Measurements from ENCODE around the gene TESPA1.
A peak's percentile ranks its signal among the peaks of the same experiment; 100 is the strongest.
"Not testable (repeated sequence)": the region's sequence is repeated elsewhere in the genome, so short reads cannot be mapped to it uniquely, and the experiment has no call there.

TESPA1 gene

DNA sequence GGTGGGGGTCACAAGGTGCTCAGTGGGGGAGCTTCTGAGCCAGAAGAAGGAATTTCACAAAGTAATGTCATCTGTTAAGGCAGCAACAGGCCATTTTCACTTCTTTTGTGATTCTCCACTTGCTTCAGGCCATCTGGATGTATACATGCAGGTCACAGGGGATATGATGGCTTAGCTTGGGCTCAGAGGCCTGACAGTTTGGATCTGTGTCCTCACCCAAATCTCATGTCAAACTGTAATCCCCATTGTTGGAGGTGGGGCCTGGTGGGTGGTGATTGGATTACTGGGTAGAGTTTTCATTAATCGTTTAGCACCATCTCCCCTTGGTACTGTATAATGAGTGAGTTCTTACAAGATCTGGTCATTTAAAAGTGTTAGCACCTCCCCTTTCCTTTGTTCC is 36.4 kb downstream of the TESPA1 start:
- DNase-seq (ENCODE audit: low read depth in 3 of 3) = no peak

DNA sequence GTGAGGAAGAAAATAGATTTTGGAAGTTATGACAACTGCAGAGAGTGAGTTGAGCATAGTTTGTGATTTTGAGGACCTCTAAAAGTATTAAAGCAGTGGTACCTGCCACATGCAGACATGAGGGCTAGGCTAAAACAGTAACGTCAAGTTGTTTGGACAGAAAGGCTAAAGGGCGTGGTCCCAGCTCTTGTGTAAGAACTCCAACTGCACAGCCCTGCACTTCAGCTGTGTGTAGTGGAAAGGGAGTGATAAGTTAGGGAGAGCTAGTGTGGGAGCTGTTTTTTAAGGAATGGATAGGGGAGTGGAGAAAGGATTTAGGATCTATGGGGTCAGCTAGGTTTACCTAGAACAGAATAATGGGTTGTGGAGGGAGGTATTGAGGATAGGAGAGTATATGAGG is 39.5 kb downstream of the TESPA1 start:
- no peak for DNase-seq (ENCODE audit: low read depth in 3 of 3)

DNA sequence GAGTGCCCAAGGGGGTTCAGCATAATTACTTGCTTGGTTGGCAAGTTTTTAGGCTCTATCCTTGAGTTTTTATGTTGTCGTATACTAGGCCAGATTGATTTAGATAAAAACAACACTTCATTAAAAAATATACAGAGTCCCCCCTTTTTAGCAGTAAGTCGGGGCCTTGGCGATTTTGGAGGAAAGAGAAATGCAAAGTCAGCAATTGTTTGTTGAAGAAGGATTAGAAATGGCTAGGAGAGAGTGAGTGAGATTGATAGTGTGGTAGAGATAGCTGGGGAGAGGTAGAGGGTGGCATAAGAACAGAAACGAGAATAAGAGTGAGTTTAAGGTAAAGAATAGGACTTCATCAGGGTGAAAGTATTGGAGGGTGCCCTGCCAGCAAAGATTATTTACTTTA is 41.3 kb downstream of the TESPA1 start:
- DNase-seq (ENCODE audit: low read depth in 3 of 3) = not testable (repeated sequence)

DNA sequence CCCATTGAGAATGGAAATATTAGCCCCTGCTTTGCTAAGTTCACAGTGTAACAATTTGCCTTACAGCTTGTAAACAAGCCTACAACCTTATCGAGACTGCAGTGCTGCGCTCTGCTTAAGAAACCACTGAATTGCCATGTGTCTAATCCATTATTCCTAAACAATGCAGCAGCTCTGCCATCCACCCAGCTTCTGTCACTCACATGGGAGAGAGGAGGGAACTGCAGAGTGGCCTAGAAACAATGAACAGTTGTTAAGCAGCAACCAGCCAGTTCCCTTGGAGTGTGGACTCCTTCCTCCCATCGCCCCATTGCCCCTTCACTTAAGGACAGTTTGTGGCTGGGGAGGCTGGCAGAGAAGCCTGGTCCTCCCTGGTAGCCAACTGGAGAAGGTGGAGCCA is 42.9 kb downstream of the TESPA1 start:
- no peak for DNase-seq (ENCODE audit: low read depth in 3 of 3)

DNA sequence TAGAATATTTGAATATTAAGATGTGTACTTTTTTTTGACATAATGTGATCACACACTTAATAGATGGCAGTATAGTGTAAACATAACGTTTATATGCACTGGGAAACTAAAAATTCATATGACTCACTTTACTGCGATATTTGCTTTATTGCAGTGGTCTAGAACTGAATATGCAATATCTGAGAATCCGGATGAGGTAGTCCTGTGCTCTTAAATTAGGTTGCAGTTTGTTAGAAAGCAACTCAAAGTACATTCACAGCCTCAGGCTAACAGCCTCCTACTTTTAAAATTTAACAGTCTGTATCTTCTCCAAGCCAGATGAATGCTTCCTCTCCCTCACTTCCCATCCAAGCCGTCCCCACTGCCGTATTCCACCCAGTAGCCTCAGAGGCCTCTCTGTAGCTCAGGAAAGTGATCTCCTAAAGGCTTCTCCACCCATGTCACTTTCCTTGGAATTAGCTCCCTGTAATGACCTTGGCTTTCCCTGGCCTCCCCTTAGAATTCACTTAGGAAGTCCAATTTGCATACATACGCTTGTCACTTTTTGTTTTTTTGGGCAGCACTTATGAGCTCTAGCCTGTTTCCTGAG is 43.7 kb downstream of the TESPA1 start:
- no peak for DNase-seq (ENCODE audit: low read depth in 3 of 3)

DNA sequence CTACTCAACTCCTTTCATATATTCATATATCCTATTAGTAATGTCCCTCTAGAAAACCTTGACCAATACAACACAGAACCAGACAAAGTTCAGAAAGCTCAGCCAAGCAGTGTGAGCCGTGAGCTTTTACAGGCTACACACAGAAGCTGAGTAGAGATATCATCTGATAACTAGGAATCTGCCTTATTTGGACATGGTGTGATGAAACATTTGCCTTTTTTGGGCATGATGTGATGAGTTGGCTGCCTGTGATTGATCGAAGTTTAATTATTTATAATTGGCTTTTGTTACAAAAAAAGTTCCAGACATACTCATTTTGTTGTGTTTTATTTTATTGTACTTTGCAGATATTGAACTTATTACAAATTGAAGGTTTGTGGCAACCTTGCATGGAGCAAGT is 46.6 kb downstream of the TESPA1 start:
- DNase-seq (ENCODE audit: low read depth in 3 of 3) = no peak

DNA sequence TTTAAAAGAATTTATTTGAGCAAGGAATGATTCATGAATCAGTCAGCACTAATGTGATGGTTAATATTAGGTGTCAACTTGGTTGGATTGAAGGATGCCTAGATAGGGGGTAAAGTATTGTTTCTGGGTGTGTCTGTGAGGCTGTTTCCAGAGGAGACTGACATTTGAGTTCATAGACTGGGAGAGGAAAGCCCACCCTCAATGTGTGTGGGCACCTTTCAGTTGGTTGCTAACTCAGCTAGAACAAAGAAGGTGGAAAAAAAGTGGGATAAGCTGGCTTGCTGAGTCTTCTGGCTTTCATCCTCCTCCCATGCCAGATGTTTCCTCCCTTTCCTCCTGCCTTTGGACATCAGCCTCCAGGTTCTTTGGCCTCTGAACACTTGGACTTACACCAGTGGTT is 47.2 kb downstream of the TESPA1 start:
- DNase-seq (ENCODE audit: low read depth in 3 of 3) = no peak

DNA sequence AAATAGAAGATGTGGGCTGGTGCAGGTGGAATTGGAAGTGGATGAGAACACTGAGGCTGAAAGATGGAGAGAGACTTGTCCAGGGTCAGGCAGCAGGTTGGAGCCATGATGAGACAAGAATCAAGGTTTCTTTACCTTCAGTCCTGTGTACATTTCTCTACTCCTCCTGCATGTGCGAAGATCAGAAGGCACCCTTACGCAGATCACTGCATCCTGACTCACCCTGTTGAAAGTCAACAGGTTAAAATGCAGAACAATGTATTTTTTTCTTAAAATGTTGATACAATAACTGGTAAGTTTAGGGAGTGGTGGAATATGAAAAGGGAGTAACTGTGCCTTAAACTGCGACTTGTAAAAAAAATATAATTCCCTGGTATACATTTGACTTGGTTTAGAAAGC is 47.8 kb downstream of the TESPA1 start:
- no peak for DNase-seq (ENCODE audit: low read depth in 3 of 3)

DNA sequence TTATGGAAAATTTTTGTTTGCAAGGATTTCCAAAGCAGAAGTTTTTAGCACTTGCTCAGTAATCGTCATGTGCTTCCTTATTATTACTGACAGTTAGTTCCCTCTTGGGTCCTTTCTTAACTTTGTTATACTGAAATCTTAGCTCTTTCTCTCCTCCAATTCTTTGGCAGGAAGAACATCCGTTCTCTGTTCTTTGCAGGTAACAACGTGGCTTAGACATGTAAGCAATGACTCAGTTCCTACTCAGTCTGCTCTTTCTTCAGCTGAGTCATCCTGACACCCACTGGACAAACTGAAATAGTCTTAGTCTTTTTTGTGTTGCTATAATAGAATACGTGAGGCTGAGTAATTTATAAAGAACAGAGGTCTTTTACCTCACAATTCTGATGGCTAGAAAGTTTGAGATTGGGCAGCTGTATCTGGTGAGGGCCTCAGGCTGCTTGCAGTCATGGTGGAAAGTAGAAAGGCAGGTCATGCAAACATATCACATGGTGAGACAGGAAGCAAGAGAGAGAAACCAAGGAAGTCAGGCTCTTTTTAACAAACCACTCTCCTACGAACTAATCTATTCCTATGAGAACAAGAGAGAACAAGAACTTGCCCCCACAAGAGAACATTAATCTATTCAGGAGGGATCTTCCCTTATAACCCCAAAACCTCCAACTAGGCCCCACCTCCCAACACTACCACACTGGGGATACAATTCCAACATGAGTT is 49.2 kb downstream of the TESPA1 start:
- DNase-seq (ENCODE audit: low read depth in 3 of 3) = peak in 2 of 3 donors; percentile 27 to 38

DNA sequence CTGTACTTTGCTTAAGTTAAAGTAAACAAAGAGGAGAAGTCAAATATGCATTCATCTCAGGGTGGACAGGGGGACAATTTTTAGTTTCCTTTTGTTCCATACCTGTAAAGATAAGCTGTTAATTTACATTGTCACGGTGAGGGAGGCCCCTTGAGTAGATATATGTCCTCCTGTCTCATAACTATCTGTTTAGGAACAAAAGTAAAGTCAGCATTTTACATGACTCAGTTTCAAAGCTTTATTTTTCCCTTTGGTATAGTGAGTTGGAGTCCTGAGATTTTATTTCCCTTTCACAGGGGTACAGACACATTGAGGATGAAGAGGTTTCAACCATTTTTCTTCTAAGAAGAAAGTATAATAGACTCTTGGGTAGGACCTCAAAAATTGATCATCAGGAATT is 50.1 kb downstream of the TESPA1 start:
- DNase-seq (ENCODE audit: low read depth in 3 of 3) = no peak

DNA sequence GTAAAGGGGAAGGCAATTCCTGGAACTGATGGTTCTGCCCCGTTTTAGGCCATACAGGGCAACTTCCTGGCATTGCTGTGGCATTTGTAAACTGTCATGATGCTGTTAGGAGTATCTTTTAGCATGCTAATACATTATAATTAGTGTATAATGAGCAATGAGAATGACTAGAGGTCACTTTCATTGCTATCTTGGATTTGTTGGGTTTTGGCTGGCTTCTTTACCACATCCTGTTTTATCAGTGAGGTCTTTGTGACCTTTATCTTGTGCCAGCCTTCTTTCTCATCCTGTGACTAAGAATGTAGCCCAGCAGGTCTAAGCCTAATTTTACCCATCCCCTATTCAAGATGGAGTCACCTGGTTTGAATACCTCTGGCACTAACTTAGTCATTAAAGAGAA is 51.2 kb downstream of the TESPA1 start:
- no peak for DNase-seq (ENCODE audit: low read depth in 3 of 3)

DNA sequence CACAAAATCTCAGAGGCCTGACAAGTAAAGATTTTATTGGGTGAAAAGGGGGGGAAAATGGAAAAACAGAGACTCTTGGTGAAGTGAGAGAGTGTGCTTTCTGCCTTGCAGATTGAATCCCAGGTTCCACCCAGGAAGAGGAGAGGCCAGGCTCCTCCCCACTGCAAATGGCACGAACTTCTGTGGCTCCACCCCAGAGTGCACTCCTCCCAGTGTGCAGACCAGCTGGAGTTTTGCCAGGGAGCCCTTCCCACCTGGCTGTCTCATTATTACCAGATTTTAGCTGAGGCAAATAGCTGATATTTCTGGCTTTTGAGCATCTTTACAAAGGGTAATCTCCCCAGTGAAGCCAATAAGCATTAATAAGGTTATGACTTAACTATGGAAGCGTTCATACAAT is 51.9 kb downstream of the TESPA1 start:
- no peak for DNase-seq (ENCODE audit: low read depth in 3 of 3)

DNA sequence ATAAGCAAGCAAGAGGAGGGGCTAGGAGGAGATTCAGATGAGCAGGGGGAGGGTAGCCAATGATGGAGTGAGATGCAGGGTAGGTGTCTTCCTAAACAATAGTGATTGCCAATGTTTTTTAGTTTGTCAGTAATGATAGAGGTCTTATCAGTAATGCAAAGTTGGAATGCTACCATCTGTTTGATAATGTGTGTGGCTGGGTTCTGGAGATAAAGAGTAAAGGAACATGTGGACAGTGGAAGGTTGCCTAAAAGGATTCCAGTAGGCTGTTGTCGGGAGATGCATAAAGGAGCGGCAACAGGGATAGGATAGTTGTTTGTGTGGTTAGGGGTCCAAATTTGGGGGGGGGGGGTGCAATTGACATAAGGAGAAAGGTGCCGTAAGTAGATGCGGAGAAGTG is 52.5 kb downstream of the TESPA1 start:
- no peak for DNase-seq (ENCODE audit: low read depth in 3 of 3)

DNA sequence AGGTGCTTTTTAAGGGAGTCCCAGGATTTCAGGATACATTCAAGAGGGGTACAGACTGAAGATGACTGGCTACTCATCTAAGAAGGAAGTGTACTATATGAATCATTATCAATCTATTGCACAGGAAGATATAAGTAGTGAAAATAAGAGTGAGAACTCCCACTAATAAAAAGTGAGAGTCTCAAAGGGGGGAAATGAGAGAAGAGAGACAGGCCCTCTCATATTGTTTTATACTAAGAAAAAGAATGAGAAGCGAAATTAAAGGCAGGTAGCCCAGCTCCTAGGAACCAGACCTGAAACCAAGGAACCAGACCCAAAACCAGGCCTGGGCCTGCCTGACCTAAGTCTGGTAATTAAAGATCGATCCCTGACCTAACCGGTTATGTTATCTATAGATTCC is 54.6 kb downstream of the TESPA1 start:
- DNase-seq (ENCODE audit: low read depth in 3 of 3) = no peak

DNA sequence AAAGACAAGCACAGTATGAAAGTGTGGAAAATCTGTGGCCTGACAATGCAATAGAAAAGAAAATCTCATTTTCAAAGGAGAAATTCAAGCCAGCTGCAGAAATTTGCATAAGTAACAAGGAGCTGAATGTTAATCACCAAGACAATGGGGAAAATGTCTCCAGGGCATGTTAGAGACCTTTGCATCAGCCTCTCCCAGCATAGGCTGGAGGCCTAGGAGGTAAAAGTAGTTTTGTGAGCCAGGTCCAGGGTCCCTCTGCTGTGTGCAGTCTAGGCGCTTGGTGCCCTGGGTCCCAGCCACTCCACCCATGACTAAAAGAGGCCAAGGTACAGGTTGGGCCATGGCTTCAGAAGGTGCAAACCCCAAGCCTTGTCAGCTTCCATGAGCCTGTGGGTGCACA is 58.3 kb downstream of the TESPA1 start:
- DNase-seq (ENCODE audit: low read depth in 3 of 3) = no peak

DNA sequence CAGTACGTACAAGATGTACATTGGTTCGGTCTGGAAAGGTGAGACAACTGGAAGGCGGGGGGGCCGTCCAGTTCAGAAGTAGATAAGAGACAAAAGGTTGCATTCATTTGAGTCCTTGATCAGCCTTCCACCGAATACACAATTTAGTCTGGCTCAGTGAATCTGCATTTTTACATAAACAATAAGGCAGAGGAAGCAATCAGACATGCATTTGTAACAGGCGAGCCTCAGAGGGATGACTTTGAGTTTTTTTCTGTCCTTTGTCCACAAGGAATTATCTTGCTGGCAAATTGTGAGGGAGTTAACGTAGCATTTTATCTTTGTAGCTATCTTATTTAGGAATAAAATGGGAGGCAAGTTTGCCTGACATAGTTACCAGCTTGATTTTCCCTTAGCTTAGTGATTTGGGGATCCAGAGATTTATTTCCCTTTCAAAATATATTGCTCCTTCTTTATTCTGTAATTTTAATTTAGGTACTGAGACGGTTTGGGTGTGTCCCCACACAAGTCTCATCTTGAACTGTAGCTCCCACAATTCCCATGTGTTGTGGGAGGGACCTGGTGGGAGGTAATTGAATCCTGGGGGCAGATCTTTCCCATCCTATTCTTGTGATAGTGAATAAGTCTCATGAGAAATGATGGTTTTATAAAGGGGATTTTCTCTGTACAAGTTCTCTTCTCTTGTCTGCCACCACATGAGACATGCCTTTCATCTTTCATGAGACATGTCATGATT is 59.4 kb downstream of the TESPA1 start:
- DNase-seq (ENCODE audit: low read depth in 3 of 3) = no peak

DNA sequence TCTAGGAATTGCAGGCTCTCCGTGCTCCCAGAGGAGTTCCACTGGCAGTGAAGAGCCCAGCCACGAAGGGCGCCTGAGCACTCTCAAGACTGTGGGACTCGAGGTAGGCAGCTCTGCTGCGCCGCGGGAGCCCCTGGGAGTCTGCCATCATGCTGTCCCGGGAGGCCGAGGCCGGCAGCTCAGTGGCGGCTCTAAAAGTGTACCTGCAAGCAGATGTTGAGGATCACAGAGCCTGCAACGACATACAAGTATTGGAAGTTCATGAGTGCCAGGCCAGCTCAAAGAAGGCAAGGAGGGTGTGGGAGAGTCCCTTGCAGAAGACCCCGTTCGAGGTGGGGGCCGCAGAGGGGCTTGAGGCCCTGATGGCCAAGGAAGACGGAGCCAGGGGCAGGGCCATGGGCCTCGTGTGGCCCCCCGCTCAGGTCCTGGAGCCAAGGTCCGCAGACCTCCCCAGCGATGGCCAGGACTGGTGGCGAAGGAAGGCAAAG is 67.5 kb downstream of the TESPA1 start:
- DNase-seq (ENCODE audit: low read depth in 3 of 3) = no peak
